PC-9 (cell line): ENCODE data around the gene HYAL4. TPM values are rescaled to one million over a fixed set of nuclear protein-coding genes. Genes with fewer than 3 reads are reported as not detected.

Experiments
- BruUV-seq: library from RNA; stranded (reverse); fragments of 400-500 nt; replicated peaks from 2 replicates; lab custom pipeline; 2021; lab: Mats Ljungman, UMichigan
- CTCF ChIA-PET: fragments of 300-600 bp; sonication (Branson Sonifier 250); formaldehyde crosslinking; loops from one replicate; lab custom pipeline; 2022; ENCODE audit warnings: antibody characterized with exemption; lab: Charles Lee
- POLR2A ChIA-PET: fragments of 300-600 bp; sonication (Branson Sonifier 250); formaldehyde crosslinking; loops from one replicate; lab custom pipeline; 2022; ENCODE audit warnings: antibody characterized with exemption; ENCODE audit not compliant: unreplicated experiment; lab: Charles Lee
- DNase-seq, 2 experiments: peaks; one replicate each; pipeline versions ENCODE4 v3.0.0 to v3.0.0-alpha.2; 2015 to 2022; ENCODE audit warnings: mixed read lengths in 1 of 2
- H2AFZ ChIP-seq: fragments of 200-600 bp; sonication (generic); 2 replicates; pipeline ENCODE4 v1.8.1; 2017; ENCODE audit warnings: antibody characterized with exemption
- H3F3A ChIP-seq: fragments of 200-600 bp; sonication (generic); 2 replicates; pipeline ENCODE4 v1.8.1; 2017; ENCODE audit warnings: antibody characterized with exemption, mild to moderate bottlenecking, low read depth; ENCODE audit not compliant: insufficient read depth
- H3K27ac ChIP-seq: fragments of 200-600 bp; sonication (generic); 2 replicates; pipeline ENCODE4 v1.6.1; 2016; ENCODE audit warnings: mixed run types
- H3K27me3 ChIP-seq: fragments of 200-600 bp; sonication (generic); 2 replicates; pipeline ENCODE4 v1.6.1; 2016; ENCODE audit warnings: low read depth, mixed run types; ENCODE audit not compliant: insufficient read depth
- H3K36me3 ChIP-seq: fragments of 200-600 bp; sonication (generic); 2 replicates; pipeline ENCODE4 v1.6.1; 2016; ENCODE audit warnings: low read depth, mixed run types
- H3K4me1 ChIP-seq: fragments of 200-600 bp; sonication (generic); replicated peaks from 2 replicates; pipeline ENCODE4 v1.6.1; 2016; ENCODE audit warnings: mixed run types; ENCODE audit not compliant: insufficient read depth
- H3K4me2 ChIP-seq: fragments of 200-600 bp; sonication (generic); 2 replicates; pipeline ENCODE4 v1.6.1; 2017; ENCODE audit warnings: mixed run types
- H3K4me3 ChIP-seq: fragments of 200-600 bp; sonication (generic); 2 replicates; pipeline ENCODE4 v1.6.1; 2016; ENCODE audit warnings: mixed run types
- H3K79me2 ChIP-seq: fragments of 200-600 bp; sonication (generic); 2 replicates; pipeline ENCODE4 v1.6.1; 2017; ENCODE audit warnings: low read depth, mixed run types
- H3K9me2 ChIP-seq: fragments of 200-600 bp; sonication (generic); 2 replicates; pipeline ENCODE4 v1.8.1; 2017; ENCODE audit warnings: mild to moderate bottlenecking; ENCODE audit not compliant: insufficient read depth
- H3K9me3 ChIP-seq: fragments of 200-600 bp; sonication (generic); 2 replicates; pipeline ENCODE4 v1.8.1; 2016; ENCODE audit warnings: low read depth; ENCODE audit not compliant: insufficient read depth
- H4K20me1 ChIP-seq: fragments of 200-600 bp; sonication (generic); 2 replicates; pipeline ENCODE4 v1.8.1; 2017; ENCODE audit not compliant: insufficient read depth
- EZH2 ChIP-seq: fragments of 200-600 bp; sonication (generic); IDR thresholded peaks from 2 replicates; pipeline ENCODE4 v1.8.0; 2017; ENCODE audit warnings: antibody characterized with exemption, low read depth
- intact Hi-C: fragments of 100-400 bp; cut with micrococcal nuclease; formaldehyde crosslinking; loops from one replicate; pipeline ENCODE4 v1.10.0; 2022; ENCODE audit not compliant: unreplicated experiment
- total RNA-seq: library from RNA; stranded (reverse); gene quantifications from 2 replicates; pipeline ENCODE4 v1.2.3, GENCODE V29; 2021
- TF ChIP-seq, protein P1 (sequence below): fragments of 200-600 bp; sonication (generic); conservative IDR thresholded peaks from 2 replicates; pipeline ENCODE4 v1.6.1; 2017; ENCODE audit warnings: mixed run types, antibody characterized with exemption, mild to moderate bottlenecking, moderate library complexity

HYAL4 gene
- total RNA-seq, 1 experiment from 2014 or later: not detected

DNA sequence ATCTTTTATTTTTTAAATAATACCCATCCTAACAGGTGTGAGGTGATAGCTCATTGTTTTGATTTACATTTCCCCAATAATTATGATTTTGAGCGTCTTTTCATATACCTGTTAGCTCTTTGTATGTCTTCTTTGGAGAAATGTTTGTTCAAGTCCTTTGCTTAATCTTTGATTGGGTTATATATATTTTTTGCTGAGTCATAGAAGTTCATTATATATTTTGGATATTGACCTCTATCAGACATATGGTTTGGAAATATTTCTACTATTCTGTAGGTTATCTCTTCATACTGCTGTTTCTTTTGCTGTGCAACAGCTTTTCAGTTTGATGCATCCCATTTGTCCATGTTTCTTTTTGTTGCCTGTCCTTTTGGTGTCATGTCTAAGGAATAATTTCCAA, 23.6 kb upstream of the HYAL4 start:
- intact Hi-C loops: no loop called here
- H3F3A ChIP-seq: no peaks in the 10 kb centered on the region
- H2AFZ ChIP-seq: no peak overlapping the region
- CTCF ChIA-PET: no interaction called here
- DNase-seq: no peak
- no TSS peak for BruUV-seq
- no peak overlapping the region for H3K4me2 ChIP-seq
- peaks cover 17% of the 10 kb centered on the region for H3K4me1 ChIP-seq
- no peak overlapping the region for H3K4me3 ChIP-seq
- H3K9me2 ChIP-seq: no peaks in the 10 kb centered on the region
- TF ChIP-seq, protein P1, sequence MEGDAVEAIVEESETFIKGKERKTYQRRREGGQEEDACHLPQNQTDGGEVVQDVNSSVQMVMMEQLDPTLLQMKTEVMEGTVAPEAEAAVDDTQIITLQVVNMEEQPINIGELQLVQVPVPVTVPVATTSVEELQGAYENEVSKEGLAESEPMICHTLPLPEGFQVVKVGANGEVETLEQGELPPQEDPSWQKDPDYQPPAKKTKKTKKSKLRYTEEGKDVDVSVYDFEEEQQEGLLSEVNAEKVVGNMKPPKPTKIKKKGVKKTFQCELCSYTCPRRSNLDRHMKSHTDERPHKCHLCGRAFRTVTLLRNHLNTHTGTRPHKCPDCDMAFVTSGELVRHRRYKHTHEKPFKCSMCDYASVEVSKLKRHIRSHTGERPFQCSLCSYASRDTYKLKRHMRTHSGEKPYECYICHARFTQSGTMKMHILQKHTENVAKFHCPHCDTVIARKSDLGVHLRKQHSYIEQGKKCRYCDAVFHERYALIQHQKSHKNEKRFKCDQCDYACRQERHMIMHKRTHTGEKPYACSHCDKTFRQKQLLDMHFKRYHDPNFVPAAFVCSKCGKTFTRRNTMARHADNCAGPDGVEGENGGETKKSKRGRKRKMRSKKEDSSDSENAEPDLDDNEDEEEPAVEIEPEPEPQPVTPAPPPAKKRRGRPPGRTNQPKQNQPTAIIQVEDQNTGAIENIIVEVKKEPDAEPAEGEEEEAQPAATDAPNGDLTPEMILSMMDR: no peak
- no peaks in the 10 kb centered on the region for H3K79me2 ChIP-seq
- POLR2A ChIA-PET: no interaction called here
- no peaks in the 10 kb centered on the region for H3K36me3 ChIP-seq
- no peaks in the 10 kb centered on the region for H3K27me3 ChIP-seq
- no peaks in the 10 kb centered on the region for H4K20me1 ChIP-seq
- no peak overlapping the region for H3K27ac ChIP-seq
- no peaks in the 10 kb centered on the region for H3K9me3 ChIP-seq

DNA sequence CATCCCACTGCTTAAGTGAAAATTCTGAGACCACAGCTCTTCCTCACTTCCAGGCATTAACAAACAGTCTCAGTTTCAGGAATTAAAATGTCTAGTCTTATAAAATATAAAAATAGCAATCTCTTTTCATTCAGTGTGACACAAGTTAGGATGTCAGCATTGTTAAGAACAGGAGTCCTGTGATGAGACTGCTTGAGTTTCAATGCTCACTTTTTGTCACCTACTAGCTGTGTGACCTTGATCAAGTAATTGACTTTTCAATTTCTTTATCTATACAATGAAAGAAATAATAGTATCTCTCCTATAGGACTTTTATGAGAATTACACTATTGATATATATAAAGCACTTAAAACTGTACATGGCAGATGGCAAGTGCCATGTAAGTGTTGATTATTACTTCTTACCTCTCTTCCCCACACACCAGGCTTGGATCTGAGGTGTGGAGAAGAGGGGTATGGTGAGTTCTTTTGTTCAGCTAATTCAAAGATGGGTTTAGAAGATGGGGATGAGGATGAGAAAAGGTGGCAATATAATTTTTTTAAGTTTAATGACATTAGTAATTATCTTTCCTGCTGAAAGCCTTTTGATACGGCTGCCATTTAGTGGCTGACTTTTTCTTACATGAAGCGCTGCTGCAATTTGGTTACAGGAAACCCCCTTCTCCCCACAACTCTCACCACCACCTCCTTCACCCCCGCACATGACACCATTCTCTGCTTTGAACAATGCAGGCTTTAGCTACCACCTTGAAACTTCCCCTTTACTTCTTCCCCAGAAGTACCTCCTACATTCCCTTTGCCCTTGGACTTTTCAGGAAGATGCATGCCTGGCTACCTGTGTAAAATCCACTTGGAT, 20.8 kb upstream of the HYAL4 start:
- no peaks in the 10 kb centered on the region for H3K27me3 ChIP-seq
- intact Hi-C loops: no loop called here
- ChIA-PET CTCF (no interaction called here), POLR2A (no interaction called here)
- H3K79me2 ChIP-seq: no peaks in the 10 kb centered on the region
- H3K27ac ChIP-seq: no peak overlapping the region
- H3K4me2 ChIP-seq: no peak overlapping the region
- DNase-seq: no peak
- no peak for TF ChIP-seq EZH2
- TF ChIP-seq, protein P1: no peak
- no peaks in the 10 kb centered on the region for H3K9me3 ChIP-seq
- no peaks in the 10 kb centered on the region for H3K9me2 ChIP-seq
- BruUV-seq: no TSS peak
- H3K36me3 ChIP-seq: no peaks in the 10 kb centered on the region
- H2AFZ ChIP-seq: no peak overlapping the region
- H3K4me3 ChIP-seq: no peak overlapping the region
- H3F3A ChIP-seq: no peaks in the 10 kb centered on the region
- H4K20me1 ChIP-seq: no peaks in the 10 kb centered on the region
- H3K4me1 ChIP-seq: peaks cover 5% of the 10 kb centered on the region

DNA sequence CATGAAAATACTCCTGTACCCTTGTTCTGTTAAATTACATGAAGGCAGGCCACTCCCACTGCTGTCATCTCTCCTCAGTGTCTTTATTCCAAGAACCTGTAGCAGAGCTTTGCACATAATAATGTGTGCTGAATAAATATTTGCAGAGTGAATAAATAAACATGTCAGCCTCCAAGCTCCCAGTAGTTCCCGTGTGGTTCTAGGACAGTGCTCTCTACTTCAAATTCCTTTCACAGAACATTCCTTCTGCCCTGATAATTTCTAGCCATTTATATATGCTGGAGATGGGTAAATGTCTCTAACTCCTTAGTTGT, 20.3 kb upstream of the HYAL4 start:
- no peaks in the 10 kb centered on the region for H3K9me3 ChIP-seq
- H3K36me3 ChIP-seq: no peaks in the 10 kb centered on the region
- CTCF ChIA-PET: no interaction called here
- no peaks in the 10 kb centered on the region for H4K20me1 ChIP-seq
- BruUV-seq: no TSS peak
- TF ChIP-seq, protein P1: no peak
- no peaks in the 10 kb centered on the region for H3K9me2 ChIP-seq
- no peak overlapping the region for H3K4me3 ChIP-seq
- no peak overlapping the region for H3K27ac ChIP-seq
- no peaks in the 10 kb centered on the region for H3K79me2 ChIP-seq
- DNase-seq: no peak
- intact Hi-C loops: no loop called here
- no peak overlapping the region for H3K4me2 ChIP-seq
- H3F3A ChIP-seq: no peaks in the 10 kb centered on the region
- POLR2A ChIA-PET: no interaction called here
- no peaks in the 10 kb centered on the region for H3K4me1 ChIP-seq
- no peak overlapping the region for H2AFZ ChIP-seq
- no peaks in the 10 kb centered on the region for H3K27me3 ChIP-seq
